Endothelial cell (in vitro differentiated cells): ENCODE results near the gene MAPKBP1. TPM values are rescaled to one million over a fixed set of nuclear protein-coding genes. Genes with fewer than 3 reads are reported as not detected.

ENCODE experiments used
- DNase-seq: peaks from one replicate; pipeline ENCODE4 v3.0.0; 2021; ENCODE audit warnings: low spot score
- H3K27ac Mint-ChIP-seq: one replicate; pipeline ENCODE4 v1.8.0; 2021; ENCODE audit warnings: mixed read lengths, inconsistent platforms; ENCODE audit not compliant: unreplicated experiment
- H3K27me3 Mint-ChIP-seq: one replicate; pipeline ENCODE4 v1.8.0; 2021; ENCODE audit warnings: mild to moderate bottlenecking, moderate library complexity, mixed read lengths, inconsistent platforms; ENCODE audit not compliant: unreplicated experiment
- H3K36me3 Mint-ChIP-seq: one replicate; pipeline ENCODE4 v1.8.0; 2021; ENCODE audit warnings: mild to moderate bottlenecking, low read depth, mixed read lengths, inconsistent platforms; ENCODE audit not compliant: unreplicated experiment
- H3K4me1 Mint-ChIP-seq: one replicate; pipeline ENCODE4 v1.8.0; 2021; ENCODE audit warnings: mild to moderate bottlenecking, mixed read lengths, inconsistent platforms; ENCODE audit not compliant: unreplicated experiment
- H3K4me3 Mint-ChIP-seq: one replicate; pipeline ENCODE4 v1.8.0; 2021; ENCODE audit warnings: mild to moderate bottlenecking, mixed read lengths, inconsistent platforms; ENCODE audit not compliant: unreplicated experiment
- H3K9me3 Mint-ChIP-seq: one replicate; pipeline ENCODE4 v1.8.0; 2021; ENCODE audit warnings: mixed read lengths, inconsistent platforms; ENCODE audit not compliant: unreplicated experiment
- CTCF ChIP-seq: fragments of 200-600 bp; sonication (generic); IDR thresholded peaks from one replicate; pipeline ENCODE4 v1.5.0; 2021; ENCODE audit warnings: antibody characterized with exemption; ENCODE audit not compliant: unreplicated experiment
- microRNA-seq: library from miRNA; unstranded; fragments of <30 nt; microRNA quantifications from one replicate; pipeline ENCODE4, GENCODE V29; 2020; ENCODE audit not compliant: unreplicated experiment
- total RNA-seq: library from RNA; stranded (reverse); fragmentation: NEBNext Ultra II Directional; extraction: Animal tissue kit (Norgen Biotek cat#: 25700); gene quantifications from one replicate; pipeline ENCODE4 v1.2.1, GENCODE V29; 2021; ENCODE audit not compliant: unreplicated experiment

The MAPKBP1 gene
- total RNA-seq, 1 donor from 2014 or later: 36.2 TPM

GRCh38 chr15:41876689-41877088 is 102.4 kb downstream of the MAPKBP1 start:
- no peak for TF ChIP-seq CTCF
- Mint-ChIP-seq H3K27ac (no peak overlapping the region), H3K36me3 (peaks cover 23% of the 10 kb centered on the region), H3K4me1 (no peaks in the 10 kb centered on the region), H3K9me3 (no peaks in the 10 kb centered on the region), H3K4me3 (no peak overlapping the region), H3K27me3 (peaks cover 16% of the 10 kb centered on the region)
- no peak for DNase-seq

Small RNA genes within 50 kb of the gene (microRNA-seq; reads per million reads assigned to microRNA genes)
- gene MIR4310: not detected

Other genes with a start within 250 kb of the MAPKBP1 start
- 41.2 TPM for gene RPAP1, start 230.2 kb upstream of the MAPKBP1 start, total RNA-seq
- gene TYRO3, start 215.3 kb upstream of the MAPKBP1 start, total RNA-seq: 115 TPM
- gene MGA, start 114.1 kb upstream of the MAPKBP1 start, total RNA-seq: 48.0 TPM
- 13.8 TPM for gene JMJD7, start 53.6 kb downstream of the MAPKBP1 start, total RNA-seq
- 2.9 TPM for gene PLA2G4B, start 64.4 kb downstream of the MAPKBP1 start, total RNA-seq
- gene SPTBN5, start 119.6 kb downstream of the MAPKBP1 start, total RNA-seq: 9.4 TPM
- 64.9 TPM for gene EHD4, start 198.1 kb downstream of the MAPKBP1 start, total RNA-seq
- gene PLA2G4E, start 246.6 kb downstream of the MAPKBP1 start, total RNA-seq: not detected